H54 (cell line): ENCODE data around the gene ELAC2.

ENCODE experiments used
- DNase-seq: peaks from one replicate; pipeline ENCODE4 v3.0.0; 2011; ENCODE audit warnings: low spot score, mixed read lengths; ENCODE audit not compliant: insufficient read length
- FAIRE-seq: peaks from 3 replicates; lab custom pipeline; 2011; peaks lifted over from hg19 to GRCh38; lab: Jason Lieb, UNC
- POLR2A ChIP-seq: IDR thresholded peaks from 2 replicates; pipeline ENCODE4 v1.6.1; 2011; ENCODE audit warnings: low read depth, mild to moderate bottlenecking, low read length

Gene ELAC2

DNA sequence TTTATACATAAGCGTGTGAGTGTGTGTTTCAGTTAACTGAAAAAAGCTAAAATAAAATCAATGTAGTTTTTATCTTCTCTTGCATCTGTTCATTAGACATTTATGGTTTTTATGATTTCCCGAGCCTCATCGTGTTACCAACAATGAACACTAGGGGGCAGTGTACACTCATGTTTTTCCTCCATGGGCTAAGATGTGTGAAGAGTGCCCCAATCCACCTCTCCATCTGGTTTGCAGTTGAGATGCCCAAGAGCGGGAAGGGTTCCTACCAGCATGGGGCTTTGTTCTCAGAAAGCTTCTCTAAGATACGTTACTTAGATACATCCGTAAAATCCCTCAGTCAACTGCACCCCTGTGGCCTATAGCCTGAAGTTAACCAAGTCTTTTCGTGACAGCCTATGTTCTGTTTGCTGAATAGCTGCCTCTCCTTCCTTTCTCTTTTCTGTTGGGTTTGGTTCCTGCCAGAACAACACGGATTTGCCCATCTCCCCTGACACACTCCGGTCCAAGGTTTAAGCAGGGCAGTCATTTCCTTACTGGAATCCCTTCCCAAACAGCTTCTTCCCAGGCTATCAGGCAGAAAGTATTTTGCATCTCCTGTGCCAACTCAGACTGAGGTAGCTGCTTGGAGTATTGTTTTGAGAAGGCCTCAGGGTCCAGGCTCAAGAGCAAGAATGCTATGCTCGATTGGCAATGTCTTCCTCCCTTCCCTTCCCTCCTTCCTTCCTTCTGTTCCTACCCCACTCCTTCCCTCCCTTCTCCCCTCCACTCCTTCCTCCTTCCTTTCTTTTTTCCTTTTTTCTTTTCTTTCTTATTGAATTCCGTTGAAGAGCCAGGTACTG is 12.9 kb upstream of the ELAC2 start:
- TF ChIP-seq POLR2A = no peak
- DNase-seq (peak; percentile 35), FAIRE-seq (peak; percentile 57)

DNA sequence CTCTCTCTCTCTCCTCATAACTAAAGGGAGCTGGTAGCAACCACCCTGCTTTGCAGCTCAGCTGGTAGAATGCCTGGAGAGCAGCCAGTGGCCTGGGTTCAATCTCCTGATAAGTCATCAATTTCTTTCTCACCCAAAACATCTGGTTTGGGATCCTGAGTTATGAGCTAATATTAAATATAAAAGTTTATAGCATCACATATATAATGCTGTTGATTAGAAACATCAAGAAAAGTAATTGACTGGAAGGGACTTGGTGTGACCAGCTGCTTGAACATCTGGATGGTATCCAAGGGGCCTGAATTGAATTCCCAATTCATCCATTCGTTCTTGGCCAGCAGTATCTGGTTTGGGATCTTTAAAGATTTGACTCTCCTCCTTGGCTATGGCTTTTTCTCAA is 12.2 kb upstream of the ELAC2 start:
- no peak for FAIRE-seq
- no peak for DNase-seq
- TF ChIP-seq POLR2A = no peak

DNA sequence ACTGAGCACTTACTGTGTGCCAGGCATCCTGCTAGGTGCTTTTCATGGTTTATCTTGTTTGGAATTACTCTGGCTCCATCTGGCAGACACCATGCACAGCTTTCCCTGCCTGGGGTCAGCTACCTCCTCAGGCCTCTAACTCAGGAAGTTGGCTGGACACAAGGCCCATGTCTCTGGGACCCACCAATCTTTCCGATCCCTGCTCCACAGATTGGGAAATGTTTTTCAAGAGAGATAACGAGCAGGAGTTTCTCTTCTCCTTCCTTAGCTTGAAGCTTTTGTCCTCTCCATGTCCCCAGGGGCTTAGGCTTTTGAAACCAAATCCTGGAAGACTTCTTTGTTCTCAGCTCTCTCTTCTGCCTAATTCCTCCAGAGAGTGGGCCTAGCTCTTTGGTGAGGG is 11.5 kb upstream of the ELAC2 start:
- FAIRE-seq = no peak
- DNase-seq = no peak
- TF ChIP-seq POLR2A = no peak

DNA sequence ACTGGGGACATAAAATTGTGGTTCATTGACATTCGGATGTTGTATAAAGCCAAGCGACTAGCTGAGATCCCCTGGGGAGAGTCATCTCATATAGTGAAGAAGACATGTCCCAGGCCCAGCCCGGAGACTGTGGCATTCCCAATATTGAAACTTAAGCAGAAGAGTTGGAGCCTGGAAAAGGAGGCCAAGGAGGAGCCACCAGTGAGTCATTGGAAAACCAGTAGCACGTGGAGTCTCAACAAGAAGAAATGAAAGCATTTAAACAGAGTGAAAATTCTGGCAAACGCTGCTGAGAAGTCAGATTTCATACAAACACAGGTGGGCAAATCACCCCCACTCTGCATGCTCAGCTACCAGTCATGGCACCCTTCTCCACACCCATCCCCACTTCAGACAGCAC is 9.4 kb upstream of the ELAC2 start:
- TF ChIP-seq POLR2A = no peak
- no peak for DNase-seq
- FAIRE-seq = no peak

DNA sequence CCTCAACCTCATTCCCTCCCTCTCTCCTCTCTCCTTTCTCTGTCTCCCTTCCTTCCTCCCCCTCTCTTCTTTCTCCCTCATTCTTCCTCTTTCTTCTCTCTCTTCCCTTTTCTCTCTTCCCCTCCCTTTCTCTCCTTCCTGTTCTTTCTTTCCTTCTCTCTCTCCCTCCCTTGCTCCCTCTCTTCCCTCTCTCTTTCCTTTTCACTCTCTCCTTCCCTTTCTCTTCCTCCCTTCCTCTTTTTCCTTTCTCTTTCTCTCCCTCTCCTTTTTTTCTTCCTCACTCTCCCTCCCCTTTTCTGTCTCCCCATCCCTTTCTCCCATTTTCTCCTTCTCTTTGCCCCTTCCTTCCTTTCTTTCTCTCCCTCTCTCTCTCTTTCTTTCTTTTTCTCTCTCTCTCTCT is 7.9 kb upstream of the ELAC2 start:
- DNase-seq (no peak), FAIRE-seq (no peak)
- no peak for TF ChIP-seq POLR2A

DNA sequence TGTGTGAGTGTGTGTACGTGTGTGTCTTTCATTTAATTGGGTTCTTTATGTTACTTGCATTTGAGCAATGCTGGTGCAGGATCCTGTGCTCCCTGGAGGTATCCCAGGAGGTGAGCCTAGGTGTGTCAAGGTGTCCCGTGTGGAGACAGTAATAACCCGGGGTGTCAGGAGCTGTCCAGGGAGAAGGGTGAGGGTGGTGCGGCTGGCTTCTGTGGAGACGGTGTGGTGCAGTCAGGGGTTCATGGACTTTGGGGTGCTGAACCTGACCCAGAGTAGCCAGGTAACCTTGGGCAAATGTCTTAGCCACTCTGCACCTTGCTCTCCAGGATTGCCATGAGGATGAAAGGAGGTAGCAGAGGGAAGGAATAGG is 7.4 kb upstream of the ELAC2 start:
- no peak for TF ChIP-seq POLR2A
- FAIRE-seq (no peak), DNase-seq (no peak)

DNA sequence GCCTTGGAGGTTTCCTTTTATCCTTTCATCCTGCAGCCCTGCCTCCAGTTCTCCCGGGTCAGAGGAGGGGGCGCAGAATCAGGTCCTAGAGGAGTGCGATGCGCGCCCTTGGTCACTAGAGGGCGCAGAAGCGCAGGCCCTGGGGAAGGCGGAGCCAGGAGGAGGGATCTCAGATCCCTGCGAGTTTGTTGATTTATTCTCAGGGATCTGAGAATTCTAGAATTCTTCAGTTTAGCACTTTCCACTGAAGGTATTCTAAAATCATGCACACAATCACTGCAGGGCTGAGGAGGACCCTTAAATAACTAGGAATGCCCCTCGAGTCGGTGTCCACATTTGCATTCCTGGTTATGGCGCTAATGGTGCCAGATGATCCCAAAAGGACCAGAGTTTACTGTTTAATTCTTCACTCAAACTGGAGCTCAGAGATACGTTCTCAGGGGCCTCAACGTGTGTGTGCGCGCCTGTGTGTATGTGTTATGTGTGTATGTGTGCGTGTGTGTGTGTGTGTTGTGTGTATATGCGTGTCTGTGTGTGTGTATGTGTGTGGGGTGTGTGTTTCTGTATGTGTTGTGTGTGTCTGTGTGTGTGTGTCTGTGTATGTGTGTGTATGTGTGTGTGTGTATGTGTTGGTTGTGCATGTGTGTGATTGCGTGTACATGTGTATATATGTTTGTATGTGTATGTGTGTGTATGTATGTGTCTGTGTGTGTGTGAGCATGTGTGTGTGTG is 6.9 kb upstream of the ELAC2 start:
- TF ChIP-seq POLR2A = no peak
- peak; percentile 59 for DNase-seq
- FAIRE-seq = no peak

DNA sequence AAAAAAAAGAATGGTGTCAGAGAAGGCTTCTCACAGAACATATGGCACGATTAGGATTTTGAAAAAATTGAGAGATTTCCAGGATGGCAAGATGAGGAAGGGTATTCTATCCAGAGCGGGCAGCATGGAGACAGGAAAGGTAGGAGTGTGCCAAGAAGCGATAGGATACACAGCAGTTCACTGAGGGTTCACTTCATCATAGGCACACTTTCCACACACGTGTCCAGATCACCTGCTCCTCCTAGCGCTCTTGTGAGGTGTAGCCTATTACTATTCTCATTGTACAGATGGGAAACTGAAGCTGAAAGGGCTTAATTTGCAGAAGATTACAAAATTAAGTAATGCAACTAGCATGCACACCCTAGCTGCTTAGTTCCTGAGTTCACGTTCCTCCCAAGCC is 6.2 kb upstream of the ELAC2 start:
- FAIRE-seq = no peak
- DNase-seq = no peak
- no peak for TF ChIP-seq POLR2A

DNA sequence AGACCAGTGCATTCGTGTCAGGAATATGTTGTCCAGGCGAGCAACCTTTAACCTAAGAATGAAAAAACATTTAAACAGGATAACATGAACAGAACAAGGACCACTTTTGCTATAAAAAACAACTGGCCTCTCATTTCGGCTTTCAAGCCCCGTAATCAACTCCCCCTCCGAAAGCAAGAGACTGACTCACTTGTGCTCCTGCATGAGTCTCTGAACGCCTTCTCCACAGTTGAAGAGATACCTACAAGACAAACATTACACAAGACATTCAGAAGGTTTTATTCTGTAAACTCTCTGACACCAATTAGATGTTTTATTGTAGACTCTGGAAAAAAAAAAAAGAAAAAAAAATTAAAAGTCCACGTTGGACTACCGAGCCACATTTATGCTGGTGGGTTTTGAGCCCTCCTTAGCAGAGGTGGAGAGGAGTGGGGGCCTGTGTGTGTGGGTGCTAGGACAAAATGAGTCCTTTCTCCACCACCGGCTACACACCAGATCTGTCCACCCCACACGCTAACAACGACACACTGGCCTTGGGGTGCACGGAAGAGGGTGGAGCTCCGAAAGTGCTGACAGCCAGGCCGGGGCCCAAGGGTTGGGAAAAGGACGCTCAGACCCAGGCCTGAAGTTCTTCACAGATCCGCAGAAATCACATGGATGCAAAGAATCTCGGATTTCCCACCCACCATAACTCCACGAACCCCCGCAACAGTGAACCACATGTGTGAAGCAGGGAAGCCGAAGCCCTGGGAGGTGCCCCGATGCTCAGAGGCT is 759 bp downstream of the ELAC2 start:
- no peak for FAIRE-seq
- TF ChIP-seq POLR2A = no peak
- DNase-seq = peak; percentile 26

DNA sequence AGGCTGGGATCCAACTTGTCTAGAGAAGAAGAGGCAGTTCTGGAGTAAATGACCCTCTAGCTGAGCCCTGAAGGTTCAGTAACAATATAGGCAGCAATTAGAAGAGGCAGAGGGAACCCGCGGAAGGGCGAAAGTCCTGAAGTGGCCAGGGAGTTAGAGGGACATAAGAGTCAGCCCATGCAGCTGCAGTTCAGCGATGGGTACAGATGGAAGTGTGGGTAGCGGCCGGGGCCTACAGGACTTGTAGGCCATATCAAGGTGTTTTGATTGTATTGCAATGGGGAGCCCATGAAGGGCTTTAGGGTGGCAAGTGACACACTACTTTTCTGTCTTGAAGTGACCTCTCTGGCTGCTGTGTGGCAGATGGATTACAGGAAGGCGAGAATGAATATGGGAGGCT is 3.0 kb downstream of the ELAC2 start:
- no peak for TF ChIP-seq POLR2A

DNA sequence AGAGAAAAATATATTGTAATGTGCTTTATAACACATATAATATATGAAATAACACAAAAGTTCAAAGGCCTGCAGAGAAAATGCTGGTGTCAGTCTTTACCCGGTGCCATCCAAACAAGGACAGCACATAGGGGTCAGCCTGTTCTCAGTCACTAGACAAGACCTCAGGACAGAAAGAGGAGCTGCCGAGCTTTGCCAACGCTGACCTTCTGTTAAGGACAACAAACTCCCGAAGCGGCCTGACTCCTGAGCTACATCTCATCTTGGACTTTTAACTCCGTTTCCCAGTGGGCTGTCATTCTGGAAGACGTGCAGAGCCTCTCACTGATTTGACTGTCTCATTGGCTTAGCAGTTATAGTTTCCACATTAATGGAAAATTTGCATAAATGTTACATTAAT is 6.9 kb downstream of the ELAC2 start:
- DNase-seq (no peak), FAIRE-seq (no peak)
- no peak for TF ChIP-seq POLR2A

More for the DNA sequence above, 3.0 kb downstream of the ELAC2 start:
- DNase-seq (no peak), FAIRE-seq (no peak)

DNA sequence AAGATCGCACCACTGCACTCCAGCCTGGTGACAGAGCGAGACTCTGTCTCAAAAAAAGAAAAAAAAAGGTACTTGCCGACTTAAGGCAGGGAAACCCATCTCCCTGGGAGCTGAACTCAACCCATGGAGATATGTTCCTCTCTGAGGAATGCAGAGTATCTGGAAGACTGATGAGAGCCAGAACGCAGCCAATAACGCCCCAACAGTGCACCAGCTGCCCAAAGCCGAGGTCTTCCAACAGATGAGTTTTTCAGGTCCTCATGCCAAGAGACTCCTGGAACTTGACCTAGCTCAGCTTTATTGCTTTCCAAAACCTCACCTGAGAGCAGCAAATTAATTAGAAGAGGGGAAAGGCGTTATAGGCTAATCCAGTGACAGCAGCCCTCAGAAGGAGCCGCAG is 9.4 kb downstream of the ELAC2 start:
- DNase-seq (no peak), FAIRE-seq (no peak)
- TF ChIP-seq POLR2A = no peak

DNA sequence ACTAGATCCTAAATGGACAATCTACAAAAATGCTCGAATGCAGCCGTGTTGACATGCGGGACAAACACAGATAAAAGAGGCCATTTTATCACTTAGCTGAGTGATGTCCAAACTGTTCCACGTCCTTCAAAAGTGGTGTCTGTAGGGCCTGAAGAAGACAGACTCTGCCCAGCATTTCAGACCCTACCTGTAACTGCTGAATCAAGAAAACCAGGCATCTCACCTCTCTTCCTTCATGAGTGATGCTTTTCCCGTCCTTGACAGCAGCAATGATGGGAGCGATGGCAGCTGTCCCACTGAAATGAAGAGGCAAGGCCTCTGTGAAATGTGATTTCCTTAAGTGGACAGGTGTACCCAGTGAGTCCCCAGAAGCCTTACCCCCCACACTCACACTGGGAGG is 12.3 kb downstream of the ELAC2 start:
- no peak for TF ChIP-seq POLR2A
- FAIRE-seq = no peak

DNA sequence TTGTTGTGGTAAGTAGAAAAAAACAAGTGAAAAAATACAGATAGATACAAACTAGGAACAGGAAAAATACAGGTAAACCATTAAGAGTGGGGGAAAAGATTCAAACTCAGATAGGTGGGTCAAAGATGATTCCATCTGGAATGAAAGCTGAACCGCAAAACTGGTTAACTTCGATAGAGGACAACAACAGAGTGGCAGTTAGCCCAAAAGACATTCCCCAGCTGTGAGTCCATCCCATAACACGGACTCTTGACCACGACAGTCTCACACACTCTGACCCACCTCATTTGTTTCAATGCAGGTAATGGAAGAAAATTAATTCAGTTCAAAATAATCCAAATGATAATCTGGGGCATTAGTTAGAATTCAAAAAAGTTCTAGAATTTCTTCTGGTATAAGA is 13.5 kb downstream of the ELAC2 start:
- DNase-seq (no peak), FAIRE-seq (no peak)
- TF ChIP-seq POLR2A = no peak

More for the DNA sequence above, 12.3 kb downstream of the ELAC2 start:
- no peak for DNase-seq
